OCI-LY7 (cell line): Measurements from ENCODE around the gene PITPNB.

ENCODE experiments used
- EZH2phosphoT487 ChIP-seq: fragments of 200-600 bp; sonication (generic); IDR thresholded peaks from 2 replicates; pipeline ENCODE4 v1.6.1; 2018; ENCODE audit warnings: low read depth, borderline replicate concordance, mild to moderate bottlenecking, mixed run types, antibody characterized with exemption, low read length, moderate library complexity, mixed read lengths
- TF ChIP-seq, protein P1 (sequence below): fragments of 200-600 bp; sonication (generic); conservative IDR thresholded peaks from 2 replicates; pipeline ENCODE4 v1.5.1; 2014; ENCODE audit warnings: mild to moderate bottlenecking, antibody characterized with exemption, low read length, moderate library complexity, mixed read lengths

DNA sequence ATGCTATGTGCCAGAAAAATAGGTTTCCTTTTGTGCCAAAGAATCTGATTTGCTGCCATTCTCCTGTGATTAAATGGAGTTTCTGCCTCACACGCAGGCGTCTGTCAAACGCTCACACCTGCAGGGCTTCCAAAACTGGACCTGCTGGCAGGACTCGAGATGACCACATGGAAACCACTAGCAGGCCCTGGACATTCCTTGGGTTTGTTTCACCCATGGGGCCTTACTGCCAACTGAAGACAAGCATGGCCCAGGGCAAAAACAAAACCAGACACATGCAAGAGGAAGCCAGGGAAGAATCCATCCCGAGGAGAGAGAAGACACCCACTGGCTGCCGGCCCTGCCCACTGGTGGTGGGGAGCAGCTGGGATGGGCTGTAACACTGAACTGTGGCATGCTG, 61.6 kb downstream of the PITPNB start:
- TF ChIP-seq, protein P1, sequence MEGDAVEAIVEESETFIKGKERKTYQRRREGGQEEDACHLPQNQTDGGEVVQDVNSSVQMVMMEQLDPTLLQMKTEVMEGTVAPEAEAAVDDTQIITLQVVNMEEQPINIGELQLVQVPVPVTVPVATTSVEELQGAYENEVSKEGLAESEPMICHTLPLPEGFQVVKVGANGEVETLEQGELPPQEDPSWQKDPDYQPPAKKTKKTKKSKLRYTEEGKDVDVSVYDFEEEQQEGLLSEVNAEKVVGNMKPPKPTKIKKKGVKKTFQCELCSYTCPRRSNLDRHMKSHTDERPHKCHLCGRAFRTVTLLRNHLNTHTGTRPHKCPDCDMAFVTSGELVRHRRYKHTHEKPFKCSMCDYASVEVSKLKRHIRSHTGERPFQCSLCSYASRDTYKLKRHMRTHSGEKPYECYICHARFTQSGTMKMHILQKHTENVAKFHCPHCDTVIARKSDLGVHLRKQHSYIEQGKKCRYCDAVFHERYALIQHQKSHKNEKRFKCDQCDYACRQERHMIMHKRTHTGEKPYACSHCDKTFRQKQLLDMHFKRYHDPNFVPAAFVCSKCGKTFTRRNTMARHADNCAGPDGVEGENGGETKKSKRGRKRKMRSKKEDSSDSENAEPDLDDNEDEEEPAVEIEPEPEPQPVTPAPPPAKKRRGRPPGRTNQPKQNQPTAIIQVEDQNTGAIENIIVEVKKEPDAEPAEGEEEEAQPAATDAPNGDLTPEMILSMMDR = no peak
- no peak for TF ChIP-seq EZH2phosphoT487
